Stimulated activated CD8-positive, alpha-beta memory T cell treated with anti-CD3 and anti-CD28 coated beads, Interleukin-4, amount 100 ng/mL, for 48 hours (primary cell): ENCODE results near the gene R3HCC1L.

Experiments
- DNase-seq: peaks from one replicate; pipeline ENCODE4 v3.0.0-alpha.2; 2020

R3HCC1L gene

GRCh38 chr10:98134431-98135221, at the start of gene R3HCC1L:
R3HCC1L (plus strand) TSS chr10:98134657; CDS start chr10:98208115, 73,458 bp downstream.
- DNase-seq = peak; percentile 95

GRCh38 chr10:98085238-98085637, 49.2 kb upstream of the R3HCC1L start:
- no peak for DNase-seq

DNA sequence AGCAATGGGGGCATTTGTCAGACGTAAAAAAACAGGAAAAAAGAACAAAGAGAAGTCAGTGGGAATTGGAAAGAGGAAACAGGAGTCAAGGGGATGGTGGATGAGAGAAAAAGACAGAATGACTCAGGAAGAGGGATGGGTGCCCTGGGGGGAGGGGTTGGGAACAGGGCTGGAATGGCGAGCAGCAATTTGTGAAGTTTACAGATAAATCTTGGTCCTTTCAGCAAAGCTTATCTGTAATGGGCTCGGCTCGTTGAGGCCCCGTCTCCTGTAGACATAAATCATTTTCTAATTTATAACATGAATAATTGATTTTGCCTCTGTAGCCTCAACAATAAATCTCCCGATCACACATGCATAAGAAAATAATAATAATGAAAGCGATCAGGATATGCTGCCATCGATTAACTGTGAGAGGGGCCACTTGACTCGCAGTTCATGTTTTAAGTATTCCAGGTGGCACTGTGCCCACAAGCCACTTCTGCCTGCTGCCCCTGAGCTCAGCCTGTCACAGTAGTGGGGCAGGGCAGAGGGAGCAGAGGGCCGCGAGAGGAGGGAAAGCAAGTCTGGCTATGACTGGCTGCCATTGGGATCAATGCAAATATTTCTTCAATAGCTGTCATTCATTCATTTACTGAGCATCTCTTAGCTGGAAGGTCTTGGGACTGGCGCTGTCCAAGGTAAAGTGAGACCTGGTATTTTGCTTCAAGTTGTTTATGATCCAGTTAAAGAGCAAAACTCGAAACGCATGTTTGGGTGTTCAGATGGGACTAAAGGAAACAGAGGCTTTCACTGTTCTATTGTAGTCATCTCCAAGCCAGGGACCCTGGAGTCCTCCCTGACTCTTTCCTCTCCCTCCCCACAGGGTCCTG, 47.4 kb upstream of the R3HCC1L start:
- DNase-seq = no peak

- DNase-seq = no peak
Measured at GRCh38 chr10:98088186-98088971, 46.1 kb upstream of the R3HCC1L start.

- no peak for DNase-seq
Measured at GRCh38 chr10:98090822-98091221, 43.6 kb upstream of the R3HCC1L start.

GRCh38 chr10:98096316-98096715, 38.1 kb upstream of the R3HCC1L start:
- no peak for DNase-seq

DNA sequence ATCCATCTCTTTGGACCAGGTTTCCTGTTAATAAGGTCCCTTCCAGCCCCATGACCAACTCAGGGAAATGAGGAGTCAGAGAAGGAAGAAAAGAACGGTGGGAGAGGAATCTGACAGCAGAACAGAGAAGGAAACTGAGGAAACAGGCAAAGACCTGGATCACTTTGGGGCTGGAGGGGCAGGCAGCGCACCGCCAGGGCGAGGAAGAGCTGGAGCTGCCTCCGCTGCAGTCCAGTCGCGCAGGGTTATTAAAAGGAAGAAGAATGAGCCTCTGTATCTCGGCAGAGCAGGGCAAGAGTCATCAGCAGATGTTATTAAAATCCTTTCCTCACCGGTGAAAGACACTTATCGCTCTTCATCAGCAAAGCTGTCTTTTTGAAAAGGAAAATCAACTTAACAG, 37.7 kb upstream of the R3HCC1L start:
- no peak for DNase-seq

GRCh38 chr10:98097175-98097574, 37.3 kb upstream of the R3HCC1L start:
- DNase-seq = no peak

DNA sequence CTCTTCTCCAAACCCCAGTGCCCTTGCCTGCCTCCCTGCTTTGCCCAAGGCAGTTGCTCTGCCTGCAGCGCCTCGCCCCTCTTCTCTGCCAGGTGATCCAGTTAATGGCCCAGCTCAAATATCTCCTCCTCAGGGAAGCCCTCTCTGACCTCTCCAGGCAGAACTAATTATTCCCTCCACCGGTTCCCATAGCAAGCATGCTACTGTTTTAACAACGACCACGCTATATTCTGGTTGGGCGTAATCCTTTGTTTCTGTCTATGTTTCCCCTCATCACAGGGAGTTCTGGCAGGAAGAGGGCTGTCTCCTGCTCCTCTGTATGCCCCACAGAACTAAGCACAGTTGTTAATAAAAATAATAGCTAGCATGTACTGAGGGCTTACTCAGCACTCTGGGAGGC, 36.8 kb upstream of the R3HCC1L start:
- DNase-seq = no peak

- DNase-seq = no peak
Measured at GRCh38 chr10:98098247-98098646, 36.2 kb upstream of the R3HCC1L start.

DNA sequence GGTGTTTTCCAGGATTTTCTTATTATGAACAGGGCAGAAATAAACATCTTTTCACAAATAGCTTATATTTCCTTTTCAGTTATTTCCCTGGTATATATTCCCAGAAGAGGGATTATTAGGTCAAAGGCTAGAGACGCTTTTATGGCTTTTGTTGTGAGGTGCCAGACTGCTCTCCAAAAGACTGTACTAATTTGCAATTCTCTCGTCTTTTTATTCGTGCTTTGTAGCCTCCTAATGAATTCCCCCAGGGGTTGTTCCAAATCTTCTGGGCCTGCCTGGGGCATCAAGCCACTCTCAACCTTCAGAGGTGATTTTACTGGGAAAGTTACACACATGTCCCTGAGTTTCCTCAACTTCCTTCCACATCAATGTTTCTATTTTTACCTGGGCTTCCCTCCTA, 34.0 kb upstream of the R3HCC1L start:
- DNase-seq = no peak

- no peak for DNase-seq
Measured at GRCh38 chr10:98101366-98101765, 33.1 kb upstream of the R3HCC1L start.

DNA sequence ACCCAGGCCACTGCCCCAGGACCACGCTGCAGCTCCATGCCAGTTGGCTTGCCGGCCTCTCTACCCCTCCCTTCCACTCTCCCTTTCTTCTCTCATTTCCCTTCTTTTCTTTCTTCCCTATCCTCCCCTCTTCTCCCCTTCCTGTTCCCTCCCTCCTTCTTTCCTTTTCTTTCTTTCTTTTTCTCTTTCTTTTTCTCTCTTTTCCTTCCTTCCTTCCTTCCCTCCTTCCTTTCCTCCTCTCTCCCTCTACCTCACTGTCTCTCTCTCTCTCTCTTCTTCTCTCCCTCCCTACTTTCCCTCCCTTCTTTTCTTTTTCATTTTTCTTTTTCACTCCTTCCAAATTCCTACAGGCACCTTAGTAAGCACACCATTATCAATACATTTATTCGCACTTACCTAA, 30.3 kb upstream of the R3HCC1L start:
- DNase-seq = no peak

DNA sequence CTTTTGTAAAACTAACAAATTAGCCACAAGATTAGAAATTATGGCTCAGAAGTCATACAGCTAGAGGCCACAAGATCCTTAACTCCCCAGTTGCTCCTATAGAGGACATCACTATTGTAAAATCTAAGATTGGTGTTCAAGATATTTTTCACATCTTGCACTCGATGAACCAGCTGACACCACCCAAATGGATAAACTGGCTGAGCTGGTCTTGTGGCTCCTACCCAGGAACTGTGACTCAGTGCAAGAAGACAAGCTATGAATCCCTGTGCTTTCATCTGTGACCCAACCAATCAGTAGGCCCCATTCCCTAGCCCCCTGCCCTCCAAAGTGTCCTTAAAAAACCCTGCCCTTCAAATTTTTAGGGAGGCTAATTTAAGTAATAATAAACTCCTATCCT, 27.9 kb upstream of the R3HCC1L start:
- DNase-seq = no peak

DNA sequence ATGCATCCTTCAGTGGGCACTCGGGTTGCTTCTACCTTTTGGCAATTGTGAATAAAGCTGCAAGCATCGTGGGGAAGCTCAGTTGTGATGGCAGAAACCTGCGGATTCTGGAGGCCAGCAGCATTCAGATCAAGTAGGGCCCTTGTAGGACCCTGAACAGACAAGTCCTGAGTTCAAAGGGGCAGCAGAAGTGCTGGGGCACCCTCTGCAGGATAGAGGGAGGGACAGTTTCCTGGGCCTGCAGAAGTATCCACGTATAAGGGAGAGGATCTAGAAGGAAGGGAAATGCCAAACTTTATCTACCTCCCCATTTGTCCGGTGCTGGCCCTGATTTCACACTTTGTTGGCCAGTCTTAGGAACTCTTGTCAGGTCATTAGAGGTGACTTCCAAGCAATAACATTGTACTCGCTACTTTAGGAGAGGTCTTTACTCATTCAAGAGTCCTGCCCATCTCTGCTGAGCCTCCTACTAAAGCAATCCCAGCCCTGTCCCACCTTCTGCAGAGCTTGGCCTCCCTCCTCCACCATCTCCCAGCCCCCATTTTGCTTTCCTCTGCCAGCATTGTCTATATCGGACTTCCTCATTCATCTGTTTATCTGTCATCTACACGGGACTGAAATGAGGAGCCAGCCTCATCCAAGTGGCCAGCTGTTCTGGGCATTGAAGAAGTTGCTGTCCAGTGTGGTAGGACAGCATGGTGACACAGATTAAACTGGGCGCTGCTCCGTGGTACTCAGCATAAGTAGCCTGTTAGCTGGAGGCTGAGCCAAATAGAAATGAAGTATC, 26.6 kb upstream of the R3HCC1L start:
- no peak for DNase-seq

DNA sequence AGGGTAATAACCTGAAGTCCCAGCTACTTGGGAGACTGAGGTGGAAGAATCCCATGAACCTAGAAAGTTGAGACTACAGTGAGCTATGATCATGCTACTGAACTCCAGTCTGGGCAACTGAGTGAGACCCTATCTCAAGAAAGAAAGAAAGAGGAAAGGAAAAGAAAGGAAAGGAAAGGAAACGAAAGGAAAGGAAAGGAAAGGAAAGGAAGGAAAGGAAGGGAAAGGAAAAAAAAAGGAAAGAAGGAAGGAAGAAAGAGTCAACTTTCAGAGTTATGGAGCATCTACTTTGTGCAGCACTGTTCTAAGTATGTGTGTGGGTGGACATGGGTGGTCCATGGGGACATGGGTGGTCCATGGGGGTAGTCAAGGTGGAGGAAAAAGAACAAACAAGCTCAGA, 24.1 kb upstream of the R3HCC1L start:
- DNase-seq = no peak

DNA sequence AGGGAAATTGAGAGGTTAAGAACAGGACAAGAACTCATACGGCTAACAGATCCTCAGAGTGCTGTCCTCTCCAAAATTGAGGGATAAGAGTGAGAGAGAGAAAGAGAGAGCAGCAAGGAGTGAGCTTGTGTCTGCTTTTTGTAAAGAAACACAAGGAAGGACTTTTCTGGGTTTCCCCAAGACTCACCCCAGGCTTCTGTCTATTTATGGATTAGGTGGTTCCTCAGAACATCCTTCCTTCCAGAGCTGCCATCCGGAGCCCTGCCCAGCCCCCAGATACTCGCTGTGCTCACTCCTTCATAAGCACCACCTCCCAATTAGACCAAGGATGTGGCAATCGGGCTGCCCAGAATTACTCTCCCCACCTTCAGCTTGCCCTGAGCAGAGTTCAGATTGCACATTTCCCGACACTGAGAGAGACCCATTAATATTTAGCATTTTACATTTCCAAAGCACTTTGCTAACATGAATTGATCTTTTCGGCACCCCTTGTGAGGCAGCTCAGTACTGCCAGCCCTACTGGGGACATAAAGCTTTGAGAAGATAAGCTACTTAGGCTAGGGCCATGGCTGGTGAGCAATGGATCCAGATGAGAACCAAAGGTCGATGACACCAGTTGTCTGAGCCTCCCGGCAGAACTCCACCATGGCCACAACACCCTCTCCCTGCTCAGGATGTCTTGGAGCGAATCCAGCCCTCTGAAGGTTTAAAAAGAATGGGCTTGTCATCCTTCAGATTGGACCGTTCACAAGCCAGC, 19.2 kb upstream of the R3HCC1L start:
- DNase-seq = no peak

GRCh38 chr10:98119891-98120290, 14.6 kb upstream of the R3HCC1L start:
- no peak for DNase-seq

DNA sequence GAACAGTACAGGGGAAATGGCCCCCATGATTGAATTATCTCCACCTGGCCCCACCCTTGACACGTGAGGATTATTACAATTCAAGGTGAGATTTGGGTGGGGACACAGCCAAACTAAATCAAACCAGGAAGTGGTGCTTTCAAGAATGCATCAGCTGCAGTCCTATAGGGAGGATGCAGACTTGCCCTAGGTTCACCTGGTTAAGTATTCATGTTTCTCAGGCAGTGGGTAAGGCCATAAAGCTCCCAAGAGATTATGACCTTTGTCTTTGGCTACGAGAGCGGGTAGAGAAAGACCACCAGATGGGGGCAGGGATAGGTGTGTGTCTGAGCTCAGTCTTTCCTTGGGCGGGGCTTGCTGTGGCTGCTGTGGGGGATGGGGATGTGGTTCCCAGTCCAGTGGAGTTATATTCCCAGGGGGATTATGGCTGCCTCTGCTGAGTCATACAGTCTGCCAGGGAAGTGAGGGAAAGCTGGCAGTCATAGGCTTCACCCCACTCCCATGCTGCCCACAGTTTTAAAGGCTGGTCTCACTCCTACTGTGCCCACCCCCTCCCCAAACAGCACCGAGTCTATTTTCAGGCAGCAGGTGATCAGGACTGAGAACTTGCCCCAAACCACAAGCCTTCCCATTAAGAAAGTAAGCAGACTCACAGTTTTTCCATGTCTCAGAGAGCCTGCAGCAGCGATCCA, 8.4 kb upstream of the R3HCC1L start:
- no peak for DNase-seq

DNA sequence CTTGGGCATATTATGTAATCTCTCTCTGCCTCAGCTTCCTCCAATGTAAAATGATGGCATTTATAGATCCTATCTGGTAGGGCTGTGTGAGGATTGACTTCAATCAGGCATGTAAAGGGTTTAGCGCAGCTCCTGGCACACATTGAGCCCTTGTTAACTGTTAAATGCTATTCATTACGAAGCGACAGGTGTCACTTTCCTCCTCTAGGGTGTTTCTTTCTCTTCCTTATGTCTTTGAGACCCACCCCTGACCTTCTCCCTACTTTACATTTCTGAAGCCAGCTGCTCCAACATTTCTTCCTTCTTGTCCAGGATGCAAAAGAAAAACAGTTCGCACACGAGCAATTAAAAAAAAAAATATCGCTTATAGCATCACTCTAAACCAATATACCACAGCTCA, 5.7 kb upstream of the R3HCC1L start:
- no peak for DNase-seq

DNA sequence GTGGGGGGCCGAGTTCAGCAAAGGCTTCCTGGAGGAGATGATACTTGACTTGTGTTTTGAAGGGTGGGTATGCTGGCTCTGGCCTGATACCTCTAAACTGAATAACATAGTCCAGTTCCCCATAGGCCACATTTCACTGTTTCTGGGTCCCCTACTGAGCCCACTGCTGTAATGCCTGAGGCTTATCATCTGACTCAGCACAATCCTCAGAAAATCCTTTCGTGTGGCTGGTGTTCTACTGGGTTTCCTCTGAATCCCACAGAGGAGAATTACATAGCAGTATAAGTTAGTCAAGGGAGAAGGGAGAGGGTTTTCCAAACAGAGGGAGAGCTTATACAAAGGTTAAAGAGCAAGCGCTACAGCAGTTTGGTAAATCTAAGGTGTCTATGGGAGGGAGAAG, 2.8 kb upstream of the R3HCC1L start:
- DNase-seq = no peak
